AG04450 (cell line): ENCODE measurements around the gene RDX. TPM values are rescaled to one million over a fixed set of nuclear protein-coding genes. Genes with fewer than 3 reads are reported as not detected.

Experiments
- CTCF ChIA-PET: fragments of 300-600, 350-600 bp; formaldehyde crosslinking; extraction: SDS; loops from one replicate; lab custom pipeline; 2022; ENCODE audit warnings: antibody characterized with exemption, inconsistent platforms; lab: Charles Lee
- POLR2A ChIA-PET: fragments of 350-600 bp; formaldehyde crosslinking; extraction: SDS; loops from one replicate; lab custom pipeline; 2021; ENCODE audit warnings: antibody characterized with exemption, inconsistent platforms; lab: Yijun Ruan, JAX
- DNase-seq: peaks from one replicate; pipeline ENCODE4 v3.0.0-alpha.2; 2011; ENCODE audit warnings: low read depth, low spot score
- H3K27ac ChIP-seq: one replicate; pipeline ENCODE4 v1.5.1; 2012; ENCODE audit warnings: low read depth, low read length, control low read depth
- H3K27me3 ChIP-seq: one replicate; pipeline ENCODE4 v1.6.0; 2012; ENCODE audit warnings: low read length; ENCODE audit not compliant: control insufficient read depth, insufficient read depth
- H3K4me3 ChIP-seq: 2 replicates; pipeline ENCODE4 v1.5.1; 2011; ENCODE audit warnings: mild to moderate bottlenecking, low read depth, low read length, control low read depth
- H3K9me3 ChIP-seq: 2 replicates; pipeline ENCODE4 v1.5.1; 2012; ENCODE audit warnings: low read length; ENCODE audit not compliant: control insufficient read depth, insufficient read depth
- CTCF ChIP-seq: IDR thresholded peaks from 2 replicates; pipeline ENCODE4 v1.5.1; 2011; ENCODE audit warnings: low read depth, low read length, control low read depth, inconsistent platforms
- polyA plus RNA-seq: library from polyadenylated mRNA; depleted of rRNA; stranded (reverse); fragments of >200 nt; gene quantifications from 2 replicates; pipeline ENCODE4 v1.2.3, GENCODE V29; 2011

The RDX gene
- polyA plus RNA-seq, 1 experiment = 92.3 TPM

GRCh38 chr11:110279881-110280280 is 16.5 kb downstream of the RDX start:
- H3K4me3 ChIP-seq = no peak overlapping the region
- H3K27me3 ChIP-seq = no peaks in the 10 kb centered on the region
- TF ChIP-seq CTCF = no peak
- no peaks in the 10 kb centered on the region for H3K9me3 ChIP-seq
- CTCF ChIA-PET = interaction anchor here (0.6 to 1.1 kb wide), 3 partner anchors 8 to 97 kb away, joined by 3 to 4 read pairs (median 3); no protein-coding TSS in a partner anchor
- POLR2A ChIA-PET = no interaction called here
- no peak overlapping the region for H3K27ac ChIP-seq
- DNase-seq = no peak

- no peak for TF ChIP-seq CTCF
- POLR2A ChIA-PET = no interaction called here
- CTCF ChIA-PET = interaction anchor here (0.5 to 1.9 kb wide), 2 partner anchors 31 to 72 kb away, joined by 3 to 7 read pairs; no protein-coding TSS in a partner anchor
These were observed 23.5 kb downstream of the RDX start for GRCh38 chr11:110272919-110273318.

GRCh38 chr11:110269996-110270395 is 26.4 kb downstream of the RDX start:
- TF ChIP-seq CTCF = no peak
- no peak overlapping the region for H3K4me3 ChIP-seq
- ChIA-PET POLR2A (no interaction called here), CTCF (no interaction called here)
- H3K27ac ChIP-seq = no peak overlapping the region
- H3K27me3 ChIP-seq = no peaks in the 10 kb centered on the region
- DNase-seq = no peak
- no peaks in the 10 kb centered on the region for H3K9me3 ChIP-seq

More at GRCh38 chr11:110272919-110273318, 23.5 kb downstream of the RDX start:
- H3K9me3 ChIP-seq = no peaks in the 10 kb centered on the region
- DNase-seq = no peak
- H3K27ac ChIP-seq = no peak overlapping the region
- no peaks in the 10 kb centered on the region for H3K27me3 ChIP-seq
- no peak overlapping the region for H3K4me3 ChIP-seq

- CTCF ChIA-PET = interaction anchor here (0.6 to 1.4 kb wide), 4 partner anchors 67 to 838 kb away, joined by 3 to 4 read pairs (median 3); no protein-coding TSS in a partner anchor
- Histone ChIP-seq H3K9me3 (no peaks in the 10 kb centered on the region), H3K27ac (no peak overlapping the region), H3K4me3 (no peak overlapping the region), H3K27me3 (no peaks in the 10 kb centered on the region)
- no peak for TF ChIP-seq CTCF
- POLR2A ChIA-PET = interaction anchor here (0.7 kb wide), 1 partner anchor 10 kb away, joined by 5 read pairs; no protein-coding TSS in a partner anchor
- no peak for DNase-seq
These were observed 28.0 kb downstream of the RDX start for GRCh38 chr11:110268441-110268840.

GRCh38 chr11:110262072-110262403 is 34.4 kb downstream of the RDX start:
- POLR2A ChIA-PET = no interaction called here
- Histone ChIP-seq H3K4me3 (no peak overlapping the region), H3K27me3 (no peaks in the 10 kb centered on the region), H3K9me3 (no peaks in the 10 kb centered on the region), H3K27ac (no peak overlapping the region)
- CTCF ChIA-PET = no interaction called here
- no peak for TF ChIP-seq CTCF
- no peak for DNase-seq
